Adrenal gland (tissue), 12 donors: ENCODE data around the gene SLC38A2. TPM values are rescaled to one million over a fixed set of nuclear protein-coding genes. Genes with fewer than 3 reads are reported as not detected.

ENCODE experiments used
- DNase-seq, 7 donors: peaks; one replicate each; pipeline ENCODE4 v3.0.0-alpha.2; 2019 to 2020
- H3K27ac ChIP-seq, 5 donors: fragments of 200-600 bp; sonication (generic) in 4 of 5; 1 replicate in 3 of 5; 2 replicates in 2 of 5; pipeline versions ENCODE4 v1.5.1 to v1.8.0; 2016 to 2020; ENCODE audit warnings: mild to moderate bottlenecking in 1 of 5
- H3K27me3 ChIP-seq: fragments of 200-600 bp; 2 replicates; pipeline ENCODE4 v1.8.0; 2021
- H3K36me3 ChIP-seq, 2 donors: fragments of 200-600 bp; replicated peaks in 1 of 2; 1 replicate in 1 of 2; 2 replicates in 1 of 2; pipeline versions ENCODE4 v1.5.1 to v1.8.0; 2018 to 2022
- H3K4me1 ChIP-seq, 2 donors: fragments of 200-600 bp; replicated peaks in 1 of 2; 1 replicate in 1 of 2; 2 replicates in 1 of 2; pipeline versions ENCODE4 v1.5.1 to v1.8.0; 2018 to 2021
- H3K4me3 ChIP-seq, 4 donors: fragments of 200-600 bp; sonication (generic) in 3 of 4; one replicate each; pipeline ENCODE4 v1.5.1; 2016 to 2018
- H3K9me3 ChIP-seq, 3 donors: fragments of 200-600 bp; sonication (generic) in 1 of 3; replicated peaks in 1 of 3; 1 replicate in 2 of 3; 2 replicates in 1 of 3; pipeline versions ENCODE4 v1.5.1 to v1.8.0; 2016 to 2021
- POLR2A ChIP-seq, 2 donors: fragments of 450-650 bp; IDR thresholded peaks; one replicate each; pipeline ENCODE4 v1.6.1; 2017; ENCODE audit warnings: antibody characterized with exemption in 2 of 2, mild to moderate bottlenecking in 2 of 2, moderate library complexity in 1 of 2
- WGBS, 4 donors: extraction: QIAGEN DNeasy Blood & Tissue Kit in 2 of 4; methylation state at CpG; one replicate each; pipeline versions ENCODE4 v1.1.5 to v1.1.7; 2013 to 2017; 5-methylcytosine and 5-hydroxymethylcytosine counted together
- intact Hi-C, 2 donors: fragments of 100-400 bp; cut with DNase I; formaldehyde crosslinking; loops; one replicate each; pipeline versions ENCODE4 v1.14.1 to v1.15.0; 2022 to 2023
- polyA plus RNA-seq, 3 donors: library from polyadenylated mRNA; stranded (reverse); fragments of 200-250 nt in 2 of 3; fragments of 350-450 nt in 1 of 3; fragmentation: Illumina TruSeq in 1 of 3; extraction: RNeasy Lipid Tissue Mini Kit (QIAGEN cat#74804) in 1 of 3; gene quantifications; one replicate each; pipeline ENCODE4 v1.2.3, GENCODE V29; 2013 to 2014
- total RNA-seq, 9 donors: library from RNA; depleted of rRNA in 4 of 9; stranded (reverse); fragments of >200 nt in 4 of 9; fragments of 120-200 nt in 1 of 9; fragmentation: NEBNext Ultra II Directional in 1 of 9; extraction: Animal tissue kit (Norgen Biotek cat#: 25700) in 1 of 9; gene quantifications; one replicate each; pipeline versions ENCODE4 v1.1.0 to v1.2.4, GENCODE V29; 2013 to 2023
- TF ChIP-seq, protein P1 (sequence below), 6 experiments: fragments of 450-650 bp in 4 of 6; fragments of 200-600 bp in 2 of 6; sonication (generic) in 1 of 6; IDR thresholded peaks; 1 replicate in 5 of 6; 2 replicates in 1 of 6; pipeline versions ENCODE4 v1.5.1 to v1.8.0; 2016 to 2021; ENCODE audit warnings: antibody characterized with exemption in 6 of 6, mild to moderate bottlenecking in 2 of 6, moderate library complexity in 1 of 6
- donor health status: healthy with polysubstance abuse.
- donor health status: Bipolar disorder and iron deficiency.
- donor health status: DM: yes; HTN: yes; CAD: no.
- donor health status: DM: no; HTN: no; CAD: no.
- donor health status: DM: no; HTN: no; CAD: no.
- donor health status: DM: yes; HTN: yes; CAD: no.

SLC38A2 gene
- total and polyA plus RNA-seq, 12 donors, result 94.6 to 948 (median 280) TPM

DNA sequence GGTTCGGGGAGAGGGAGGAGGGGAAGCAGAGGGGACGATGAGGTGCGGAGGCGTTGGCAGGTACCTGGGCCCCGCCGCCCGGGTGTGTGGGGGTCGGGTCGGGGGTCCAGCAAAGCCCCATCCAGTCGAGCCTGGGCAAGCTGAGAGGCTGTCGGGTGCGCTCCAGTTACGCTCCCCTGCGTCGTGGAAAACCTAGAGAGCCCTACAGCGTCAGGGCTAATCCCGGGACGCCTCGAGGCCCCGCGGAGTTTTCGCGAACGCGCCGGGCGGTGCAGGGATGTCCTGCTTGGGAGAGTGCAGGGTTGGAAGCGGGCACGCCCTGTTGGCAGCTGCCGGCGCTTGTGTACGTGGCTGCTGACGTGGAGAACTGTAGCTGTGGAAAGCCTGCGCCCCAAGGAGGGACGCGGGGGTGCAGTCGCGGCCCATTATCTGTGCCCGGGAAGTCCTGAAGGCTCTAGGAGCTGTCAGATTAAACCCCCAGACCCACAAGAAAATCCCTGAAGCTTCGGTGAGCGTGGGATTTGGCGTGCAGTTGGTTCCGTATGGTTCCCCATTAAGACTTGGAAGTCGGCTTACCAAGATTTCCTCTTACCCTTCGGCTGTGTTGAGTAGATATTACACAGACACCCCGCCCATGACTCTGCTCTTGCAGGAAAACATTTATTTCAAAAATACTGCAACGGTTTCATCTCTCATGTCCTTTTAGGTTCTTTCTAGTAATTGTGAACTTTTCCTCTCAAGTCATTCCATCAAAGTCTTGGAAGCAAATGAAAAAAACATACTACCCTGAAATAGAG, 11.3 kb upstream of the SLC38A2 start:
- intact Hi-C loops, result loop anchor here in 1 of 2 donors (10.0 kb wide), 1 partner anchor 171 kb away; no protein-coding TSS in a partner anchor

DNA sequence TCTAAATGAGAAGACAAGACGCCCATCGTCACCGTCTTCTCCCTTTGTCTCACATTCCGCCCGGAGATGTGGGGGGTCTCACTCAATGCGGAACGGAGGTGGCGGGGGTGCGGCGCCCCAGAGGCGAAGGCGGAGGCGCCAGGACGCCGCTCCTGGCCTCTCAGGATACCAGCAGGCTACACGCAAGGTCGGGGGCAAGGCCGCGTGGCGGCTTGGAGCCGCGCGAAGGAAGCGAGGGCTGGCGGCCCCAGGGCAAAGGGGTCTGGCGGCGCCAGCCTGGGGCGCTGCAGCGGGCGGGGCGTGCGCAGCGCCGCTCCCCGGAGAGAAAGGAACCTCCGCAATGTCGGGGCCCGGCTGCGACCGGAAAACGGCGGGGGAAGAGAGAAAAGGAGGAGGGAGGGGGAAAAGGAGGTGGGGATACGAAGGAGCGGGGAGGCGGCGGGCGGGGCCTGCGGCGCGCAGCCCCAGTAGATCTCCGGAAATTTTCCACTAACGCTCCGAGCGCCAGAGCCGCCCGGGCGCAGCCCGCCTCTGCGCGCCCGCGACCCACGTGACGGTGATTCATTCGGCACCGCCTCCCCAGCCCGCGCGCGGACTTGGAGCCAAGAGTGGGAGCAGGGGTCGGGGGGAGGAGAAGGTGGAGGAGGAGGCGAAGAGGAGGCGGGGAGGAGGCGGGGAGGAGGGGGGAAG, 10.5 kb upstream of the SLC38A2 start:
- 0 to 1% (median 1%) methylated on average over 44 to 73 of the region's 74 CpGs for WGBS, 4 donors
- TF ChIP-seq, protein P1, sequence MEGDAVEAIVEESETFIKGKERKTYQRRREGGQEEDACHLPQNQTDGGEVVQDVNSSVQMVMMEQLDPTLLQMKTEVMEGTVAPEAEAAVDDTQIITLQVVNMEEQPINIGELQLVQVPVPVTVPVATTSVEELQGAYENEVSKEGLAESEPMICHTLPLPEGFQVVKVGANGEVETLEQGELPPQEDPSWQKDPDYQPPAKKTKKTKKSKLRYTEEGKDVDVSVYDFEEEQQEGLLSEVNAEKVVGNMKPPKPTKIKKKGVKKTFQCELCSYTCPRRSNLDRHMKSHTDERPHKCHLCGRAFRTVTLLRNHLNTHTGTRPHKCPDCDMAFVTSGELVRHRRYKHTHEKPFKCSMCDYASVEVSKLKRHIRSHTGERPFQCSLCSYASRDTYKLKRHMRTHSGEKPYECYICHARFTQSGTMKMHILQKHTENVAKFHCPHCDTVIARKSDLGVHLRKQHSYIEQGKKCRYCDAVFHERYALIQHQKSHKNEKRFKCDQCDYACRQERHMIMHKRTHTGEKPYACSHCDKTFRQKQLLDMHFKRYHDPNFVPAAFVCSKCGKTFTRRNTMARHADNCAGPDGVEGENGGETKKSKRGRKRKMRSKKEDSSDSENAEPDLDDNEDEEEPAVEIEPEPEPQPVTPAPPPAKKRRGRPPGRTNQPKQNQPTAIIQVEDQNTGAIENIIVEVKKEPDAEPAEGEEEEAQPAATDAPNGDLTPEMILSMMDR (IDR thresholded peaks at IDR 0.05), result peak in 4 of 6 experiments; percentile 10 to 31 (median 22)
- peak; percentile 66 to 84 for TF ChIP-seq POLR2A (IDR thresholded peaks at IDR 0.05)
- Histone ChIP-seq H3K4me3 (peak overlapping the region; percentile 63 to 87 (median 80)), H3K27ac (peak overlapping the region; percentile 96 to 100 (median 99)), H3K27me3 (no peaks in the 10 kb centered on the region), H3K36me3 (no peaks in the 10 kb centered on the region), H3K4me1 (peaks cover 33 to 48% of the 10 kb centered on the region in 2 donors), H3K9me3 (no peaks in the 10 kb centered on the region)
- peak; percentile 97 to 98 (median 98) for DNase-seq
- intact Hi-C loops, result loop anchor here in 1 of 2 donors (10.0 kb wide), 1 partner anchor 172 kb away; no protein-coding TSS in a partner anchor

More for the DNA sequence above, 11.3 kb upstream of the SLC38A2 start:
- no peaks in the 10 kb centered on the region for H3K27me3 ChIP-seq
- TF ChIP-seq POLR2A (IDR thresholded peaks at IDR 0.05), result peak; percentile 80 to 96
- TF ChIP-seq, protein P1 (IDR thresholded peaks at IDR 0.05), result peak in 5 of 6 experiments; percentile 12 to 41 (median 29)
- H3K4me3 ChIP-seq, result peak overlapping the region in 3 of 4 donors; percentile 46 to 82 (median 79)
- peak overlapping the region; percentile 96 to 100 (median 99) for H3K27ac ChIP-seq
- DNase-seq, result peak; percentile 94 to 98 (median 96)
- no peaks in the 10 kb centered on the region for H3K36me3 ChIP-seq
- H3K9me3 ChIP-seq, result no peaks in the 10 kb centered on the region
- peaks cover 33 to 54% of the 10 kb centered on the region in 2 donors for H3K4me1 ChIP-seq
- WGBS, 4 donors, result 0 to 1% (median 0%) methylated on average over 13 to 47 of the region's 47 CpGs

DNA sequence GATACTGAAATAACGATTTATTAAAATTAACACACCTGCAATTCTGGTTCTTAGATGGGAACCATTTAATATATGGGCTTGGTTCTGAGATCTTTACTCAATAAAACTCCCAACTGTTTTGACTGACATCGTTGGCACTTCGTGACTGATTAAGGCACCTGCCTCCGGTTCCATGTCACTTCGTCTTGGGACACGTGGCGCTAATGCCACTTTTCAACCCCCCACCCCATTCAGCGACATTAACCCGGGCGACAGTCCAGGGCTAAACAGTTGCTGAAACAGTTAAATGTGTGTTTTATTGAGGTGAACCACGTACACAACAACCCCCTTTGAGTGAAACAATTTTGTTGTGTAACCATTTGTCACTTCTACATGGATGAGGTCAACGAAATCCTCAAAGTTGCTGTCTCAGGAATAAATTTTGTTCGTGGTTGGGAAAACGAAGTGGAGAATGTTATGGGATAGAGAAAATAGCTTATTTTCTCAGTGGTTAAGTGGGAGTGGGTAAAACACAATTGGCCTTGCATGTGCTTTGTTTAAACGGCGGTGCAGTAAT, 9.9 kb upstream of the SLC38A2 start:
- peak in 1 of 7 donors; percentile 39 for DNase-seq
- WGBS, 4 donors, result 49 to 56% (median 54%) methylated on average over 16 of the region's 16 CpGs
- H3K4me3 ChIP-seq, result peak overlapping the region; percentile 55 to 87 (median 72)
- H3K27me3 ChIP-seq, result no peaks in the 10 kb centered on the region
- peaks cover 33 to 42% of the 10 kb centered on the region in 2 donors for H3K4me1 ChIP-seq
- TF ChIP-seq POLR2A (IDR thresholded peaks at IDR 0.05), result no peak
- TF ChIP-seq, protein P1 (IDR thresholded peaks at IDR 0.05), result no peak
- no peaks in the 10 kb centered on the region for H3K36me3 ChIP-seq
- peak overlapping the region; percentile 96 to 100 (median 99) for H3K27ac ChIP-seq
- no peaks in the 10 kb centered on the region for H3K9me3 ChIP-seq
- intact Hi-C loops, result loop anchor here in 1 of 2 donors (10.0 kb wide), 1 partner anchor 172 kb away; no protein-coding TSS in a partner anchor
